NCI-H526 treated with DMSO at 0.1 percent for 48 hours (cell line): ENCODE results near the gene OR10C1.

Experiments
- DNase-seq: peaks from one replicate; lab custom pipeline; 2025; lab: John Stamatoyannopoulos, UW

OR10C1 gene

DNA sequence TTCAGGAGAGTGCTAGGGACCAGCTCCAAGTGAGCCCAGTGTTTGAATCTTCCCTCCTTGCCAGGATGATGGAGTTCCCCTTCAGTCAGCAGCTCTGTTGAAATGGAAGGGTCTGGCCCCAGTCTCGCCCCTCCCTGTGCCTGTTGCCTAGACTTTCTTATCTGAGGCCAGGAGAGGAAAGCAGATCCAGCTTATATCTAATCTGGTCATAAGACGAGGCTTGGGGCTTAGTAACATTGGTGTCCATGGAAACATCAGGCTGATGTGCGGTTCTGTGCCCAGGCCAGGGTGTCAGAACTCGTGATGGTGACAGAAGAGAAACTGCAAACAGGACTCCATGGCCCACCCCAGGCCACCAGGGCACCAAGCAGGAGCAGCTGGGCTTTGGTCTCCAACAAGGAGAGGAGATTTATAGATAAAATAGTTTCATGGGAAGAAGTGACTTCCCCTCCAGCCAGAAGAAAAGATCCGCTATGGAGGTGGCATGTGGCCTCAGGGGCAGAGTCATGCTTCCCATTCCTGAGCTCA, 38.9 kb downstream of the OR10C1 start:
- DNase-seq = no peak

DNA sequence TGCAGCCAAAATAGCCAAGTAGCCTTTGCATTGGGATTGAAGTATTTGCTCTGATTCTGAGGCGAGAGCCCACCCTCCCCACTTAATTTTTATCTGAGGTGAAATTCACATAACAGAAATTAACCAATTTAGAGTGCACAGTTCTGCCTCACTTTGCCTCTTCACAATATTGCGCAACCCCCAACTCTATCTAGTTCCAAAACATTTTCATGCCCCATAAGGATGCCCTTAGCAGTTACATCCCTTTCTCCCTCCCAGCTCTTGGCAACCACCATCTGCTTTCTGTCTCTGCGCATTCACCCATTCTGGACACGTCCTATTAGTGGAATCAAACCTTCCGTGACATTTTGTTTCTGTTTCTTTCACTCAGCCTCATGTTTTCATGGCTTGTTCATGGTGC, 39.6 kb downstream of the OR10C1 start:
- no peak for DNase-seq

DNA sequence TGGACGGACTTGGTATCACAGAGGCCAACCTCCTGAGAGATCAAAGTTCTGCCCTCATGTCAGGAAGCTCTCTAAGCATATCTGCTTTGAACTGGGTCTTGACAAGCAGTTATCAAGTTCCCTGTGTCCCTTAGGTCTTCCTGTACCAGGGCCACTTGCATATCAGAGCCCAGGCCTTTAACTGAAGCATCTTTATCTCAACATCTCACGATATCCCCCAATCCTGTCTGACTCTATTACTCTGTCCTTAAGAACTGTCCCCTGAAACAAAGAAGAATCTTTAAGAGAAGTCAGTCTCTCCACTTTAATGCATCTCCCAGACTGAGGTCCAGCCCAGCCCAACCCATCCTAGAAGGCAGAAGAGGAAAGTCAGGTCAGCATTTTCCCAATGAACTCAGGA, 40.5 kb downstream of the OR10C1 start:
- no peak for DNase-seq

DNA sequence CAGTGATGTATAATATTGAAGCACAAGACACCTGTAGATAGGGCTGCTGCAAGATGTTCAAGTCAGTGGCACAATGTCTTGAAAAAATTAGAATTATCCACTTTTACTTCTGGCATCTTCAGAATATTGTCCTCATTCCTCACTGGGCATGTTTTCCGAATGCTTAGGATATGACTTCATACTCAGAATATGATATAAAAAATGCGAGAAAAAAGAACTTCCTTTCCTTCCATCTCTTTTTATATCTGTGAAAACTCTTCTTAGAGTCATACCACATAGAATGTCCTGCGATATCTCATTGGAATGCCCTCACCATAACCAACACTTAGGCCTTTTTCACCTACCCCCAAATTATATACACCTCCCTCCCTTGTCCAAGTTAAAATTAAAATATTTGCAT, 44.1 kb downstream of the OR10C1 start:
- no peak for DNase-seq

DNA sequence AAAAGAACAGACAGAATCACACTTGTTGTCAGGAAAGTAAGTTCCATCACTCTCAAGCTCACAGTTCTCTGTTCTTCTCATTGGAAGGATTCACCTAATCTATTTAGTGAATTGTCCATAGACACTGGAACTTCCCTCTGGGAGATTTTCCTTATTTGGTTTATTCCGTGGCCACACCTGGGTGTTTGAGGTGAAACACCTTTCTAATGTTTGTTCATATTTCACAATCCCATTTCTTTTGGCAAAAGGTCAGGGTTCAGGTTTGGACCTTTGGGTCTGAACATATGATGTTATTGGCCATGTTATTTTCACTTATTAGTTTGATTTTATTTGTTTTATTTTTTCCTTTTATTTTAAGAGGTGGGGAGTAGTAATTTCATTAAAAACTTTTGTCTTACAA, 44.6 kb downstream of the OR10C1 start:
- no peak for DNase-seq

DNA sequence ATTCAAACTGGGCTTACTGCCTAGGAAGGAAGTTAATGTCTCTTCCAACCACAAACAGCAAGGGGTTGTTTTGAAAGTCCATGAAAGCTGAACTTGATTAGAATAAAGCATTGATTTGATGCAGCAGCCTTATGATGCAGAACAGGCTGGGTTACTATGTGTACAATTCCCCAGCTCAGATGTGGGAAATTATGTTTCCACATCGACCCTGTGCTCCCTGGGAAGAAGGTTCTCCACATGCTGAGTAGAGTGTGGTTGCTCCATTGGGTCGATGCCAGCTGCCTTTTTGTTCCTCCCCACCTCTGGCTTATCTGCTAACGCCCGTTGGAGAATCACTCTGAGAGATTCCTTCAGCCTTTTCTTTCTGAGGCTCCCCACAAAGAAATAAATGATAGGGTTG, 47.5 kb downstream of the OR10C1 start:
- DNase-seq = no peak

DNA sequence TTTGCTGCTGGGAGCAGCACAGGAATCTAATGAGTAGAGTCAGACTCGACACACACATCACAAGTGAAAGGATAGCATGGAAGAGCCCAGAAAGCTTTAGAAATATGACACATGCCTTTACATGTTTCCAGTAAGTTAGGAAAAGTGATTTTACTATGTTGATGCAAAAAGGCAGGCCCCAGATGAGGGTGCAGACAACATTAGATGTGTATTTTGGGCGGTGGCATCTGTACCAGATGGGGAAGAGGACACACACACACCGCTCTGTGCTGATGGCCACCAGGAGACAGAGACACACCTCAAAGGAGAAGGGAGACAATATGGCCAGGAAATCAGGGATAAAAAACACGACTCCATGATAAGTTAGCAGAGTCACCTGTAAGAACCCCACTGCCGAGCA, 48.0 kb downstream of the OR10C1 start:
- no peak for DNase-seq

DNA sequence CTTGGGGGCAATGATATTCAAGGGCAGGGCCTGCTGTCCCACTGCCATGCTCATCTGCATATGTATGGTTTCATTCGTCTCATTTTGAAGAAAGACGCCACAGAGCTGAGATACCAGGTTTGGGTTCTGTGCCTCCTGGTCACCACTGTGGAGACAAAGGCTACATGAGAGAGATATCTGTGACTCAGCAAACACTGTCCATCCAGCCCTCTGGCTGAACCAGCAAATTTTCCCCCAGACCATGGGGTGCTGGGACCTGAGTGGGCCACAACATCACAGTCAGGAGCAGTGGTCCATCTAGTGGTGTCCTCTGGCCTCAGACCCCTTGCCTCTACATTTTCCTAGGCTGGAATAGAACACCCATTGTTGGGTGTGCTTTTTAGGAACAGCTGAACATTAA, 48.6 kb downstream of the OR10C1 start, which contains the start of gene MAS1L:
MAS1L (minus strand) TSS at position 297 of the 400 bp plus-strand sequence; CDS start at position 243, 54 bp downstream.
- DNase-seq = no peak

DNA sequence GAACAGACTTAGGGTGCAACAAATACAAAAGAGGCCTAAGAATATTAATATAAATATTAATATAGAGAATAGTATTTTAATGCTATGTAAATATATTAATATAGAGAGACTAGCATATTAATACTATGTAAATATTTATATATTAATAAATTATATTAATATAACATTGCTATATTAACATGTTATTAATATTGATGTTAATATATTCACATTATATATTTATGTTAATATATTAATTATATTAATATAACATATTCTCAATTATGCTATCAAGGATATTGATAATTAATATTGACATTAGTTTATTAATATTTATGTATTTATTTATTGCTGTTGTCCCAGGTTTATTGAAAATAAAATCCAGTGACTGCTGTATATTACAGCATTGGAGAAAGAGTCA, 49.8 kb downstream of the OR10C1 start:
- no peak for DNase-seq

DNA sequence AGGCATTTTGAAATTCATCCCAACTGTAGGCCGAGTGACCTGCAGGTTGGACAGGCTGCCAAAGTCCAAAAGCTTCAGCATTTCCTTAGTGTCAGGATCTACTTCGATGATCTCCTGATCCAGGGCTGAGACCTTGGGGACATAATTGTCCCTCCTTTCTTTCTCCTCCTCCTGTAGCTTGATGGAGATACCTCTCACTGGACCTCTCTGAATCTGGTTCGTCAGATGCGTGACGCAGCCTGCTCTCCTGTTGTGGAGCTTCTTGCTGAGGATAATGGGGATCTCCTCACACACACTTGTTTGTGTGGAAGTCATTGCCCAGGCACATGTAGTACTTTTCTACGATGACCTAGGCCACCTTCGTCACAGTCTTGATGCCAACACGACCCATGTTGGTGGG, 50.2 kb downstream of the OR10C1 start:
- no peak for DNase-seq

DNA sequence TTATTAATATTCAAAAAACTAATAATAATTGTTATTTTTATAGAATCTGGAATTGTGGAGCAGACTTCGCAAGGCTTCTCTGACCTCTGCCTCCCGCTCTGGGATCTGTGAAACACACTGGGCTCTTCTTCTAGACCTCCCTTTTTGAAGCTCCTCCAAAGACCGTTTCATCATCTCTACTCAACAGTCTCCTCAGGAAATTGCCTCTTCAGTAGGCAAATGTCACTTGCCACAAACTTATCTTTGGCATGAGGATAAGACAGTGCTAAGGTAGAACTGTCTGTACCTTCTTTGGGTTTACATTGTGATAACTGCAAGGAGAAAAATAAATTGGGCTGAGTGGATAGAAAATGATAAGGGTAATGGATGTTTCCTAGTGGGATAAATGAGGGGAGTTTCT, 50.9 kb downstream of the OR10C1 start:
- no peak for DNase-seq

DNA sequence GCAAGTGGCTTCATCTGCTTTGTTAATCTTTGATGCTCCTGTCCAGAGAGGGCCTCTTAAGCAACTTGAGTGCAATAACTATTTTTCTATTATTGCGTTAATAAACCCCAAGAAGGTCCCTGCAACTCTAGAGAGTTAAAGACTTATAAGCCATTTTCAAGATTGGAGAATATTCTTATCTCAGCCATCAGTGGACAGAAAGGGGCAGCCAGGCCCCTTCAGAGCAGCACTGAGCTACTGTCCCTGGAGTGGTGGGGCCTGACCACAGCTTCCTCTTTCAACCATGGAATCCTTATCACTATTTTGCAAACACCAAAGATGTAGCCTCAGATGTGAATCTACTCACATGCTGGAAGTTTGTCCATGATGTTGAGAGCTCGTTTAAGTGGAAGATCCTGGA, 51.4 kb downstream of the OR10C1 start:
- DNase-seq = no peak
